Measurements from ENCODE around the gene VAX1.

VAX1 gene

GRCh38 chr10:117165538-117166417, 27.7 kb upstream of the VAX1 start:
- WGBS, 2 donors (ENCODE audit: extremely low coverage in 2 of 2, insufficient read length in 2 of 2, insufficient replicate concordance in 1 of 2) = no CpG with 5 or more reads among the region's 51 CpGs
- Histone ChIP-seq H2BK120ac (ENCODE audit: low read depth, low read length) (no peak overlapping the region), H3K14ac (ENCODE audit: low read length) (no peak overlapping the region), H4K91ac (ENCODE audit: low read depth, low read length, poor library complexity) (no peak overlapping the region), H2BK5ac (ENCODE audit: low read length) (no peak overlapping the region), H3K9me3 (replicated peaks in 1 of 2; ENCODE audit: control insufficient read depth in 2 of 2, insufficient read depth in 1 of 2, low read depth in 1 of 2, low read length in 2 of 2) (no peaks in the 10 kb centered on the region), H3K27ac (replicated peaks; ENCODE audit: low read length) (no peak overlapping the region), H2AK5ac (ENCODE audit: low read depth, low read length) (peak overlapping the region; percentile 41), H2BK15ac (ENCODE audit: low read length) (peak overlapping the region; percentile 61), H3K4me3 (ENCODE audit: low read length in 2 of 2) (peak overlapping the region in 1 of 2 donors; percentile 68), H3K4ac (ENCODE audit: low read length) (no peak overlapping the region), H2AFZ (ENCODE audit: low read length) (peak overlapping the region; percentile 70), H3K4me2 (ENCODE audit: insufficient read depth, low read length, poor library complexity, severe bottlenecking) (peak overlapping the region; percentile 67), H3K23ac (ENCODE audit: low read depth, low read length, poor library complexity) (no peak overlapping the region), H3K36me3 (replicated peaks in 1 of 2; ENCODE audit: control insufficient read depth in 2 of 2, insufficient read depth in 2 of 2, low read length in 2 of 2) (no peaks in the 10 kb centered on the region), H3K27me3 (ENCODE audit: control insufficient read depth in 3 of 3, insufficient read depth in 3 of 3, low read depth in 1 of 3, low read length in 3 of 3) (peaks cover 44 to 98% (median 88%) of the 10 kb centered on the region in 3 experiments), H4K8ac (ENCODE audit: low read depth, low read length) (no peak overlapping the region), H2BK12ac (ENCODE audit: low read length) (no peak overlapping the region), H3K9ac (ENCODE audit: low read depth, low read length, poor library complexity) (peak overlapping the region; percentile 39), H3K79me1 (ENCODE audit: low read depth, low read length) (no peaks in the 10 kb centered on the region), H3K18ac (ENCODE audit: low read length) (peak overlapping the region; percentile 69), H3K4me1 (ENCODE audit: control insufficient read depth in 2 of 2, insufficient read depth in 1 of 2, low read depth in 1 of 2, low read length in 2 of 2) (peaks cover 0 to 7% of the 10 kb centered on the region in 2 donors)
- DNase-seq (ENCODE audit: low spot score) = peak; percentile 75

- DNase-seq (ENCODE audit: low spot score) = no peak
- no peak overlapping the region for H3K4me3 ChIP-seq (ENCODE audit: low read length in 2 of 2)
- no peak overlapping the region for H4K8ac ChIP-seq (ENCODE audit: low read depth, low read length)
- no peak overlapping the region for H2BK5ac ChIP-seq (ENCODE audit: low read length)
- H3K14ac ChIP-seq (ENCODE audit: low read length) = no peak overlapping the region
- H3K4ac ChIP-seq (ENCODE audit: low read length) = no peak overlapping the region
- no peak overlapping the region for H4K91ac ChIP-seq (ENCODE audit: low read depth, low read length, poor library complexity)
- no CpG with 5 or more reads among the region's 32 CpGs for WGBS, 2 donors (ENCODE audit: extremely low coverage in 2 of 2, insufficient read length in 2 of 2, insufficient replicate concordance in 1 of 2)
- H3K4me1 ChIP-seq (ENCODE audit: control insufficient read depth in 2 of 2, insufficient read depth in 1 of 2, low read depth in 1 of 2, low read length in 2 of 2) = peaks cover 0 to 6% of the 10 kb centered on the region in 2 donors
- no peaks in the 10 kb centered on the region for H3K36me3 ChIP-seq (replicated peaks in 1 of 2; ENCODE audit: control insufficient read depth in 2 of 2, insufficient read depth in 2 of 2, low read length in 2 of 2)
- H2BK15ac ChIP-seq (ENCODE audit: low read length) = no peak overlapping the region
- no peak overlapping the region for H3K18ac ChIP-seq (ENCODE audit: low read length)
- no peak overlapping the region for H2BK12ac ChIP-seq (ENCODE audit: low read length)
- no peak overlapping the region for H2BK120ac ChIP-seq (ENCODE audit: low read depth, low read length)
- no peaks in the 10 kb centered on the region for H3K9me3 ChIP-seq (replicated peaks in 1 of 2; ENCODE audit: control insufficient read depth in 2 of 2, insufficient read depth in 1 of 2, low read depth in 1 of 2, low read length in 2 of 2)
- H3K9ac ChIP-seq (ENCODE audit: low read depth, low read length, poor library complexity) = no peak overlapping the region
- no peaks in the 10 kb centered on the region for H3K79me1 ChIP-seq (ENCODE audit: low read depth, low read length)
- no peak overlapping the region for H3K23ac ChIP-seq (ENCODE audit: low read depth, low read length, poor library complexity)
- no peak overlapping the region for H2AK5ac ChIP-seq (ENCODE audit: low read depth, low read length)
- peak overlapping the region; percentile 67 for H3K4me2 ChIP-seq (ENCODE audit: insufficient read depth, low read length, poor library complexity, severe bottlenecking)
- H2AFZ ChIP-seq (ENCODE audit: low read length) = peak overlapping the region; percentile 40
- H3K27me3 ChIP-seq (ENCODE audit: control insufficient read depth in 3 of 3, insufficient read depth in 3 of 3, low read depth in 1 of 3, low read length in 3 of 3) = peaks cover 44 to 98% (median 88%) of the 10 kb centered on the region in 3 experiments
- no peak overlapping the region for H3K27ac ChIP-seq (replicated peaks; ENCODE audit: low read length)
These were observed 26.8 kb upstream of the VAX1 start for GRCh38 chr10:117164592-117165537.

- no peak overlapping the region for H3K4ac ChIP-seq (ENCODE audit: low read length)
- peaks cover 0 to 11% of the 10 kb centered on the region in 2 donors for H3K4me1 ChIP-seq (ENCODE audit: control insufficient read depth in 2 of 2, insufficient read depth in 1 of 2, low read depth in 1 of 2, low read length in 2 of 2)
- H3K79me1 ChIP-seq (ENCODE audit: low read depth, low read length) = no peaks in the 10 kb centered on the region
- H3K4me2 ChIP-seq (ENCODE audit: insufficient read depth, low read length, poor library complexity, severe bottlenecking) = peak overlapping the region; percentile 75
- H3K23ac ChIP-seq (ENCODE audit: low read depth, low read length, poor library complexity) = no peak overlapping the region
- peak overlapping the region; percentile 76 for H2BK15ac ChIP-seq (ENCODE audit: low read length)
- H3K9me3 ChIP-seq (replicated peaks in 1 of 2; ENCODE audit: control insufficient read depth in 2 of 2, insufficient read depth in 1 of 2, low read depth in 1 of 2, low read length in 2 of 2) = no peaks in the 10 kb centered on the region
- no peak overlapping the region for H4K91ac ChIP-seq (ENCODE audit: low read depth, low read length, poor library complexity)
- peaks cover 43 to 98% (median 86%) of the 10 kb centered on the region in 3 experiments for H3K27me3 ChIP-seq (ENCODE audit: control insufficient read depth in 3 of 3, insufficient read depth in 3 of 3, low read depth in 1 of 3, low read length in 3 of 3)
- WGBS, 2 donors (ENCODE audit: extremely low coverage in 2 of 2, insufficient read length in 2 of 2, insufficient replicate concordance in 1 of 2) = no CpG with 5 or more reads among the region's 16 CpGs
- no peak overlapping the region for H4K8ac ChIP-seq (ENCODE audit: low read depth, low read length)
- H2AFZ ChIP-seq (ENCODE audit: low read length) = no peak overlapping the region
- H2AK5ac ChIP-seq (ENCODE audit: low read depth, low read length) = peak overlapping the region; percentile 30
- no peak overlapping the region for H2BK120ac ChIP-seq (ENCODE audit: low read depth, low read length)
- DNase-seq (ENCODE audit: low spot score) = no peak
- H3K36me3 ChIP-seq (replicated peaks in 1 of 2; ENCODE audit: control insufficient read depth in 2 of 2, insufficient read depth in 2 of 2, low read length in 2 of 2) = no peaks in the 10 kb centered on the region
- no peak overlapping the region for H3K27ac ChIP-seq (replicated peaks; ENCODE audit: low read length)
- H3K18ac ChIP-seq (ENCODE audit: low read length) = peak overlapping the region; percentile 67
- H3K9ac ChIP-seq (ENCODE audit: low read depth, low read length, poor library complexity) = no peak overlapping the region
- H3K14ac ChIP-seq (ENCODE audit: low read length) = no peak overlapping the region
- H2BK12ac ChIP-seq (ENCODE audit: low read length) = no peak overlapping the region
- H2BK5ac ChIP-seq (ENCODE audit: low read length) = no peak overlapping the region
- no peak overlapping the region for H3K4me3 ChIP-seq (ENCODE audit: low read length in 2 of 2)
These were observed 26.0 kb upstream of the VAX1 start for GRCh38 chr10:117163954-117164548.

Measured in neuronal stem cell (in vitro differentiated cells).